Neural crest cell (in vitro differentiated cells): ENCODE data around the gene DIS3L2. TPM values are rescaled to one million over a fixed set of nuclear protein-coding genes. Genes with fewer than 3 reads are reported as not detected.
"Not testable (repeated sequence)": the region's sequence is repeated elsewhere in the genome, so short reads cannot be mapped to it uniquely, and the experiment has no call there.

Source experiments
- DNase-seq: peaks from one replicate; pipeline ENCODE4 v3.0.0; 2021; ENCODE audit warnings: low read depth, mixed read lengths, low spot score
- H3K27ac Mint-ChIP-seq: one replicate; pipeline ENCODE4 v1.8.0; 2021; ENCODE audit warnings: mild to moderate bottlenecking, mixed read lengths; ENCODE audit not compliant: unreplicated experiment
- H3K27me3 Mint-ChIP-seq: 2 replicates; pipeline ENCODE4 v1.8.0; 2021; ENCODE audit warnings: low read depth, mild to moderate bottlenecking, mixed read lengths
- H3K36me3 Mint-ChIP-seq: 2 replicates; pipeline ENCODE4 v1.8.0; 2021; ENCODE audit warnings: low read depth, mild to moderate bottlenecking, mixed read lengths
- H3K4me1 Mint-ChIP-seq: 2 replicates; pipeline ENCODE4 v1.8.0; 2021; ENCODE audit warnings: mixed read lengths
- H3K4me3 Mint-ChIP-seq: one replicate; pipeline ENCODE4 v1.8.0; 2021; ENCODE audit warnings: mild to moderate bottlenecking, mixed read lengths
- H3K9me3 Mint-ChIP-seq: 2 replicates; pipeline ENCODE4 v1.8.0; 2021; ENCODE audit warnings: mixed read lengths
- CTCF ChIP-seq: fragments of 200-600 bp; sonication (generic); conservative IDR thresholded peaks from 2 replicates; pipeline ENCODE4 v1.5.0; 2021; ENCODE audit warnings: antibody characterized with exemption, mild to moderate bottlenecking
- total RNA-seq: library from RNA; stranded (reverse); gene quantifications from 2 replicates; pipeline ENCODE4 v1.2.1, GENCODE V29; 2021

Gene DIS3L2
- total RNA-seq, 1 donor from 2014 or later, result 51.9 TPM

GRCh38 chr2:232028071-232028470 is 66.6 kb downstream of the DIS3L2 start:
- no peak overlapping the region for H3K4me3 Mint-ChIP-seq

GRCh38 chr2:232028631-232029030 is 67.1 kb downstream of the DIS3L2 start:
- H3K9me3 Mint-ChIP-seq, result peaks cover 9% of the 10 kb centered on the region
- TF ChIP-seq CTCF, result no peak
- peaks cover 43% of the 10 kb centered on the region for H3K36me3 Mint-ChIP-seq
- no peak overlapping the region for H3K4me3 Mint-ChIP-seq
- no peaks in the 10 kb centered on the region for H3K27me3 Mint-ChIP-seq
- no peaks in the 10 kb centered on the region for H3K4me1 Mint-ChIP-seq
- DNase-seq, result no peak
- no peak overlapping the region for H3K27ac Mint-ChIP-seq

More at GRCh38 chr2:232028071-232028470, 66.6 kb downstream of the DIS3L2 start:
- Mint-ChIP-seq H3K27me3 (no peaks in the 10 kb centered on the region), H3K4me1 (no peaks in the 10 kb centered on the region), H3K36me3 (peaks cover 38% of the 10 kb centered on the region), H3K27ac (no peak overlapping the region), H3K9me3 (peaks cover 5% of the 10 kb centered on the region)
- TF ChIP-seq CTCF, result no peak
- no peak for DNase-seq

- no peak for TF ChIP-seq CTCF
- Mint-ChIP-seq H3K4me3 (no peak overlapping the region), H3K9me3 (peaks cover 9% of the 10 kb centered on the region), H3K4me1 (no peaks in the 10 kb centered on the region), H3K36me3 (peaks cover 50% of the 10 kb centered on the region), H3K27ac (no peak overlapping the region), H3K27me3 (no peaks in the 10 kb centered on the region)
- DNase-seq, result no peak
Observed at GRCh38 chr2:232029346-232029745, 67.8 kb downstream of the DIS3L2 start.

GRCh38 chr2:232030229-232030628 is 68.7 kb downstream of the DIS3L2 start:
- Mint-ChIP-seq H3K4me3 (no peak overlapping the region), H3K4me1 (no peaks in the 10 kb centered on the region), H3K27me3 (no peaks in the 10 kb centered on the region), H3K9me3 (peaks cover 14% of the 10 kb centered on the region), H3K36me3 (peaks cover 58% of the 10 kb centered on the region), H3K27ac (no peak overlapping the region)
- DNase-seq, result no peak
- peak; percentile 40 for TF ChIP-seq CTCF

- H3K27me3 Mint-ChIP-seq, H3K27ac Mint-ChIP-seq, DNase-seq, H3K4me3 Mint-ChIP-seq: not testable (repeated sequence)
- peaks cover 61% of the 10 kb centered on the region for H3K36me3 Mint-ChIP-seq
- H3K4me1 Mint-ChIP-seq, result peaks cover 21% of the 10 kb centered on the region
- peaks cover 20% of the 10 kb centered on the region for H3K9me3 Mint-ChIP-seq
Observed at GRCh38 chr2:232035292-232035691, 73.8 kb downstream of the DIS3L2 start.

- H3K27ac Mint-ChIP-seq, H3K4me3 Mint-ChIP-seq, H3K27me3 Mint-ChIP-seq, DNase-seq: not testable (repeated sequence)
- Mint-ChIP-seq H3K36me3 (peaks cover 53% of the 10 kb centered on the region), H3K4me1 (peaks cover 21% of the 10 kb centered on the region), H3K9me3 (peaks cover 20% of the 10 kb centered on the region)
Observed at GRCh38 chr2:232036876-232037275, 75.4 kb downstream of the DIS3L2 start.
